Measurements from ENCODE around the gene TBXT. TPM values are rescaled to one million over a fixed set of nuclear protein-coding genes. Genes with fewer than 3 reads are reported as not detected.

The TBXT gene
- total RNA-seq, 2 donors from 2014 or later = not detected

GRCh38 chr6:166165558-166166313 is 1.9 kb downstream of the TBXT start:
- Histone ChIP-seq H3K4me3 (no peak overlapping the region), H3K4me1 (no peaks in the 10 kb centered on the region), H3K27ac (no peak overlapping the region), H3K9me3 (no peaks in the 10 kb centered on the region), H3K9ac (ENCODE audit: low read depth in 2 of 2, low read length in 2 of 2) (no peak overlapping the region), H3K27me3 (peaks cover 54% of the 10 kb centered on the region), H3K36me3 (no peaks in the 10 kb centered on the region)
- intact Hi-C loops (cut with DNase I) = no loop called here
- no peak for DNase-seq
- TF ChIP-seq CTCF (IDR thresholded peaks at IDR 0.05) = no peak

- H3K36me3 ChIP-seq = no peaks in the 10 kb centered on the region
- no peaks in the 10 kb centered on the region for H3K9me3 ChIP-seq
- no peak overlapping the region for H3K9ac ChIP-seq (ENCODE audit: low read depth in 2 of 2, low read length in 2 of 2)
- no peak overlapping the region for H3K27ac ChIP-seq
- peaks cover 24% of the 10 kb centered on the region for H3K27me3 ChIP-seq
- intact Hi-C loops (cut with DNase I) = no loop called here
- no peaks in the 10 kb centered on the region for H3K4me1 ChIP-seq
- DNase-seq = no peak
- no peak for TF ChIP-seq CTCF (IDR thresholded peaks at IDR 0.05)
- no peak overlapping the region for H3K4me3 ChIP-seq
Observed at GRCh38 chr6:166162599-166163342, 4.9 kb downstream of the TBXT start.

DNA sequence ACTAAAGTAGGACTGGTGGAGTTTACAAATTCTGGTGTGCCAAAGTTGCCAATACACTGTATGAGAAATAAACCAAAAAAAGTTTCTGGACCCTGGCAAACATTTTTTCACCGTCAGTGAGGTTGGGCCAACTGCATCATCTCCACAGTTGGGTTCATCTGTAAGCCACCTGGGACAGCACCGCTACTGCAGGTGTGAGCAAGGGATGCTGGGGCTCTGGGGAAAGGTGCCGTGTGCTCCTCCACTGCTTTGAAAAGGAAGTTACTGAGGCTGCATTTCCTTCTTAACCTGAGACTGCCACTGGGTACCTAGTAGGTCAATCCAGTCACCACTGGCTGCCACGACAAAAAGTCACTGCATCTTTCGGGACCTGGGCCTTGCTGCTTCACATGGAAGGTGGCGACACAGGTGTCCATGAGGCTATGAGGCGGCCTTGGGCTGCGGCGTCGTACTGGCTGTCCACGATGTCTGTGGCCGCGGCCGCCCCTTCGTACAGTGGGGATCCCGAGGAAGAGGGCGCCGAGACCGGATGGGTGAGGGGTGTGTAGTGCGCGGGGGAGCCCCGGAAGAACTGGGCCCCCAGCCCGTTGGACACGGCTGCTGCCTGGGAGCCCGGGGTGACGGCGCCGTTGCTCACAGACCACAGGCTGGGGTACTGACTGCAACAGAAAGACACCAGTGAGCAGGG is 9.6 kb downstream of the TBXT start:
- H3K9me3 ChIP-seq = no peaks in the 10 kb centered on the region
- H3K36me3 ChIP-seq = no peaks in the 10 kb centered on the region
- H3K27me3 ChIP-seq = no peaks in the 10 kb centered on the region
- no peak overlapping the region for H3K9ac ChIP-seq (ENCODE audit: low read depth in 2 of 2, low read length in 2 of 2)
- no peak overlapping the region for H3K27ac ChIP-seq
- no peak for DNase-seq
- H3K4me1 ChIP-seq = no peaks in the 10 kb centered on the region
- no peak for TF ChIP-seq CTCF (IDR thresholded peaks at IDR 0.05)
- H3K4me3 ChIP-seq = no peak overlapping the region
- intact Hi-C loops (cut with DNase I) = no loop called here

DNA sequence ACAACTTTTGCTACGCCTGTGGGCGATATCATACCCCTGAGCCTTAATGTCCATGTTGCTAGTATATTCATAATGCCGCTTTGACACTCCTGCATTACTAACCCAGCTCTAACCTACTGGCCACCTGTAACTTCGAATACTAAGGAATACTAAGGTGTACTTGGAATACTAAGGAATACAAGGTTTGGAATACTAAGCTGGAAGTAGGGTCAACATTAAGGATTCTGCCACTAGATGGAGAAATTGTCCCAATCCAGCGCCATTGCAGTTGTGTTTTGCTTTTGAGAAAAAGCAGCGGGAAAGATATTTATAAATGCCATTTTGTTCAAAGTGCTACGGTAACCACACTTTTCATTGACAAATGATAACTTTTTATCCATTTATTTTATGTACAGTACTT is 10.7 kb downstream of the TBXT start:
- no peak overlapping the region for H3K9ac ChIP-seq (ENCODE audit: low read depth in 2 of 2, low read length in 2 of 2)
- no peak for DNase-seq
- no peaks in the 10 kb centered on the region for H3K4me1 ChIP-seq
- H3K9me3 ChIP-seq = no peaks in the 10 kb centered on the region
- H3K36me3 ChIP-seq = no peaks in the 10 kb centered on the region
- no peak overlapping the region for H3K27ac ChIP-seq
- no peaks in the 10 kb centered on the region for H3K27me3 ChIP-seq
- intact Hi-C loops (cut with DNase I) = no loop called here
- no peak for TF ChIP-seq CTCF (IDR thresholded peaks at IDR 0.05)
- no peak overlapping the region for H3K4me3 ChIP-seq

DNA sequence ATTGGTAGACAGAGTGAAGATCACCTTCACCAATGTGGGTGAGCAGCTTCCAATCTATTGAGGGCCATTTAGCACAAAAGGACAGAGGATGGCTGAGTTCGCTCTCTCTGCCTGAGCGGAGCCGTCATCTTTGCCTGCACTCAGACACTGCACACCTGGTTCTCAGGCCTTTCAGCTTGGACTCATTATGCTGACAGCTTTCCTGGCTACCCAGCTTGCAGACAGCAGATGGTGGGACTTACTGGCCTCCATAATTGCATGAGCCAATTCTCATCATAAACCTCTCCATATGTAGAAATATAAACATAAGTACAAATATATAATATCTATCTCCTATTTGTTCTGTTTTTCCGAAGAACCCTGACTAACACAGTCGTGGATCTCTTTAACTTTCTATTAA is 13.7 kb downstream of the TBXT start:
- Histone ChIP-seq H3K27me3 (no peaks in the 10 kb centered on the region), H3K4me1 (no peaks in the 10 kb centered on the region), H3K9ac (ENCODE audit: low read depth in 2 of 2, low read length in 2 of 2) (no peak overlapping the region), H3K27ac (no peak overlapping the region), H3K4me3 (no peak overlapping the region), H3K36me3 (no peaks in the 10 kb centered on the region), H3K9me3 (no peaks in the 10 kb centered on the region)
- intact Hi-C loops (cut with DNase I) = no loop called here
- no peak for DNase-seq
- TF ChIP-seq CTCF (IDR thresholded peaks at IDR 0.05) = no peak
